ENCODE results near the gene SSR2.

GRCh38 chr1:156033011-156033410, 12.3 kb upstream of the SSR2 start:
- TF ChIP-seq POLR2AphosphoS5 (IDR thresholded peaks at IDR 0.05; ENCODE audit: low read depth, low read length) (no peak), POLR2A (IDR thresholded peaks at IDR 0.05; ENCODE audit: low read depth, low read length) (no peak), TAF1 (IDR thresholded peaks at IDR 0.05; ENCODE audit: borderline replicate concordance, low read depth, low read length) (no peak)
